ENCODE results near the gene FBLN1.

DNA sequence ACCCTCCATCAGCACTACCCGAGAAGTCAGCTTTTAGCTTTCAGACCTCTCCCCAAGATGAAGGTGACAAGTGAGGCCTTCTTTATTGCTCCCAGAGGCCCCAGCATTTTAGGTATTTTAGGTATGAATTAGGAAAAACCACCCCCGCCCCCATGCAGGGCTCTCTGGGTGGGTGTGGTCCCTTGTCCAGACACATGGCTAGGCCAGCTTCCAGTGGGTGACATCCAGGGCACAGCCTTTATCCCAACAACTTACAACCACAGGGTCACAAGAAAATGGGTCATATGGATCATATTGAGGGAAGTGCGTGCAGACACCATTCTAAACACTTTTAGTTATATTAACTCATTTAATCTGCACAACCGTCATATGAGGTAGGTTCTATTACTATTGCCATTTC is 47.1 kb upstream of the FBLN1 start:
- TF ChIP-seq, protein P1, sequence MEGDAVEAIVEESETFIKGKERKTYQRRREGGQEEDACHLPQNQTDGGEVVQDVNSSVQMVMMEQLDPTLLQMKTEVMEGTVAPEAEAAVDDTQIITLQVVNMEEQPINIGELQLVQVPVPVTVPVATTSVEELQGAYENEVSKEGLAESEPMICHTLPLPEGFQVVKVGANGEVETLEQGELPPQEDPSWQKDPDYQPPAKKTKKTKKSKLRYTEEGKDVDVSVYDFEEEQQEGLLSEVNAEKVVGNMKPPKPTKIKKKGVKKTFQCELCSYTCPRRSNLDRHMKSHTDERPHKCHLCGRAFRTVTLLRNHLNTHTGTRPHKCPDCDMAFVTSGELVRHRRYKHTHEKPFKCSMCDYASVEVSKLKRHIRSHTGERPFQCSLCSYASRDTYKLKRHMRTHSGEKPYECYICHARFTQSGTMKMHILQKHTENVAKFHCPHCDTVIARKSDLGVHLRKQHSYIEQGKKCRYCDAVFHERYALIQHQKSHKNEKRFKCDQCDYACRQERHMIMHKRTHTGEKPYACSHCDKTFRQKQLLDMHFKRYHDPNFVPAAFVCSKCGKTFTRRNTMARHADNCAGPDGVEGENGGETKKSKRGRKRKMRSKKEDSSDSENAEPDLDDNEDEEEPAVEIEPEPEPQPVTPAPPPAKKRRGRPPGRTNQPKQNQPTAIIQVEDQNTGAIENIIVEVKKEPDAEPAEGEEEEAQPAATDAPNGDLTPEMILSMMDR (IDR thresholded peaks at IDR 0.05): no peak
- TF ChIP-seq POLR2AphosphoS5 (IDR thresholded peaks at IDR 0.05; ENCODE audit: low read depth, low read length) (no peak), TCF12 (IDR thresholded peaks at IDR 0.05) (no peak), GATA2 (CRISPR knock-in tag; IDR thresholded peaks at IDR 0.05) (no peak), CHD2 (IDR thresholded peaks at IDR 0.05; ENCODE audit: low read length, partially characterized antibody) (no peak)
